GM12872 (cell line): ENCODE measurements around the gene WWOX.

Experiments used
- CTCF ChIP-seq: IDR thresholded peaks from 3 replicates; pipeline ENCODE4 v1.5.1; 2011; ENCODE audit warnings: low read depth, mild to moderate bottlenecking, low read length, moderate library complexity; ENCODE audit not compliant: insufficient read depth

The WWOX gene

GRCh38 chr16:78218856-78219651 lies 119.6 kb downstream of the WWOX start:
- no peak for TF ChIP-seq CTCF

- no peak for TF ChIP-seq CTCF
Measured at GRCh38 chr16:78220571-78220970, 121.1 kb downstream of the WWOX start.

GRCh38 chr16:78221892-78222291 lies 122.4 kb downstream of the WWOX start:
- TF ChIP-seq CTCF: no peak

- no peak for TF ChIP-seq CTCF
Measured at GRCh38 chr16:78224342-78224741, 124.9 kb downstream of the WWOX start.

GRCh38 chr16:78225919-78226318 lies 126.5 kb downstream of the WWOX start:
- TF ChIP-seq CTCF: no peak

GRCh38 chr16:78227855-78228254 lies 128.4 kb downstream of the WWOX start:
- no peak for TF ChIP-seq CTCF

GRCh38 chr16:78228704-78229103 lies 129.2 kb downstream of the WWOX start:
- TF ChIP-seq CTCF: no peak
